MM.1S (cell line): Measurements from ENCODE around the gene CHMP2B.

Experiments used
- EZH2 ChIP-seq: fragments of 300-600 bp; sonication (generic); optimal IDR thresholded peaks from 2 replicates; pipeline ENCODE3; 2017; ENCODE audit warnings: low read depth, mild to moderate bottlenecking, antibody characterized with exemption, low read length, mixed read lengths
- EZH2phosphoT487 ChIP-seq: fragments of 300-600 bp; sonication (generic); IDR thresholded peaks from 2 replicates; pipeline ENCODE4 v1.6.1; 2018; ENCODE audit warnings: antibody characterized with exemption, low read length
- TF ChIP-seq, protein P1 (sequence below): fragments of 300-600 bp; sonication (generic); IDR thresholded peaks from 2 replicates; pipeline ENCODE4 v1.5.1; 2016; ENCODE audit warnings: antibody characterized with exemption, low read length, mixed read lengths

DNA sequence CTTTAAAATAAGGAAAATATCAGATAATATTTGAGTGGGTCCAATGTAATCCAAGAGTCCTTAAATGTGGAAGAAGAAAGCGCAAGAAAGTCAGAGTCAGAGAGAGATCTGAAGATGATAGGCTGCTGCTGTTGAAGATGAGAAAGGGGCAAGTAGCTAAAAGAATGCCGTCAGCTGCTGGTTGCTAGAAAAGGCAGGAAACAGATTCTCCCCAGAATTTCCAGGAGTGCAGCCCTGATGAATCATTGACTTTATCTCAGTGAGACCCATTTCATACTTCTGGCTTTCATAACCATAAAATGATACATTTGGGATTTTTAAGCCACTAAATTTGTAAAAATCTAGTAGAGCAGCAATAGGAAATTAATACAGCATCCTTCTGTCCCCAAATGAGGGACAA lies 7.5 kb upstream of the CHMP2B start:
- TF ChIP-seq, protein P1, sequence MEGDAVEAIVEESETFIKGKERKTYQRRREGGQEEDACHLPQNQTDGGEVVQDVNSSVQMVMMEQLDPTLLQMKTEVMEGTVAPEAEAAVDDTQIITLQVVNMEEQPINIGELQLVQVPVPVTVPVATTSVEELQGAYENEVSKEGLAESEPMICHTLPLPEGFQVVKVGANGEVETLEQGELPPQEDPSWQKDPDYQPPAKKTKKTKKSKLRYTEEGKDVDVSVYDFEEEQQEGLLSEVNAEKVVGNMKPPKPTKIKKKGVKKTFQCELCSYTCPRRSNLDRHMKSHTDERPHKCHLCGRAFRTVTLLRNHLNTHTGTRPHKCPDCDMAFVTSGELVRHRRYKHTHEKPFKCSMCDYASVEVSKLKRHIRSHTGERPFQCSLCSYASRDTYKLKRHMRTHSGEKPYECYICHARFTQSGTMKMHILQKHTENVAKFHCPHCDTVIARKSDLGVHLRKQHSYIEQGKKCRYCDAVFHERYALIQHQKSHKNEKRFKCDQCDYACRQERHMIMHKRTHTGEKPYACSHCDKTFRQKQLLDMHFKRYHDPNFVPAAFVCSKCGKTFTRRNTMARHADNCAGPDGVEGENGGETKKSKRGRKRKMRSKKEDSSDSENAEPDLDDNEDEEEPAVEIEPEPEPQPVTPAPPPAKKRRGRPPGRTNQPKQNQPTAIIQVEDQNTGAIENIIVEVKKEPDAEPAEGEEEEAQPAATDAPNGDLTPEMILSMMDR = no peak
- TF ChIP-seq EZH2 = no peak
- TF ChIP-seq EZH2phosphoT487 = no peak
